HepG2 (cell line): ENCODE measurements around the gene GNAL. TPM values are rescaled to one million over a fixed set of nuclear protein-coding genes. Genes with fewer than 3 reads are reported as not detected.
A peak's percentile ranks its signal among the peaks of the same experiment; 100 is the strongest.

Source experiments
- ARNT ChIP-seq: fragments of 450-650 bp; IDR thresholded peaks from 2 replicates; pipeline ENCODE4 v1.6.1; 2017
- DMTF1 ChIP-seq: sonication (generic); formaldehyde crosslinking; IDR thresholded peaks from 2 replicates; pipeline ENCODE4 v1.4.0; 2020; ENCODE audit warnings: mild to moderate bottlenecking, missing genetic modification reagents
- GMEB2 ChIP-seq: IDR thresholded peaks from 2 replicates; pipeline ENCODE4 v1.6.1; 2016; ENCODE audit warnings: missing biosample characterization, missing genetic modification reagents, low read depth
- NAIF1 ChIP-seq: sonication (generic); formaldehyde crosslinking; IDR thresholded peaks from 2 replicates; pipeline ENCODE4 v1.5.0; 2020; ENCODE audit warnings: mild to moderate bottlenecking, missing genetic modification reagents, borderline replicate concordance
- SMARCC2 ChIP-seq: fragments of 450-650 bp; IDR thresholded peaks from 2 replicates; pipeline ENCODE4 v1.6.1; 2017; ENCODE audit warnings: antibody characterized with exemption, mild to moderate bottlenecking
- TFDP1 ChIP-seq: IDR thresholded peaks from 2 replicates; pipeline ENCODE4 v1.6.1; 2016; ENCODE audit warnings: missing compliant biosample characterization, missing genetic modification reagents, borderline replicate concordance
- TMF1 ChIP-seq: sonication (generic); formaldehyde crosslinking; IDR thresholded peaks from 2 replicates; pipeline ENCODE4 v1.8.1; 2022; ENCODE audit warnings: low read depth, missing genetic modification reagents
- XRCC5 ChIP-seq: fragments of 200-400 bp; formaldehyde crosslinking; optimal IDR thresholded peaks from 2 replicates; pipeline ENCODE3; 2017; ENCODE audit warnings: mild to moderate bottlenecking, low read length
- ZKSCAN1 ChIP-seq: fragments of 150-350 bp; IDR thresholded peaks from 2 replicates; pipeline ENCODE4 v1.6.1; 2014; ENCODE audit warnings: low read length
- ZNF670 ChIP-seq: sonication (generic); formaldehyde crosslinking; IDR thresholded peaks from 2 replicates; pipeline ENCODE4 v1.8.0; 2022; ENCODE audit warnings: mild to moderate bottlenecking, missing genetic modification reagents, borderline replicate concordance
- ZNF850 ChIP-seq: sonication (generic); formaldehyde crosslinking; conservative IDR thresholded peaks from 2 replicates; pipeline ENCODE4 v1.9.0; 2021; ENCODE audit warnings: mild to moderate bottlenecking, missing genetic modification reagents
- polyA plus RNA-seq, 8 experiments: library from polyadenylated mRNA; depleted of rRNA in 3 of 8; stranded (reverse) in 7 of 8; unstranded in 1 of 8; fragments of >200 nt; fragmentation: Illumina TruSeq in 4 of 8; extraction: Trizol in 4 of 8; gene quantifications; 2 replicates each; pipeline versions ENCODE4 v1.2.1 to v1.2.3, GENCODE V29; 2011 to 2016; ENCODE audit warnings: low read depth in 4 of 8, missing spikeins in 1 of 8, mixed read lengths in 1 of 8; ENCODE audit not compliant: insufficient read depth in 1 of 8
- total RNA-seq, 5 experiments: library from RNA; depleted of rRNA; stranded (reverse); fragments of >200 nt; fragmentation: Illumina TruSeq; extraction: Trizol; gene quantifications; 2 replicates each; pipeline ENCODE4 v1.2.3, GENCODE V29; 2016; ENCODE audit warnings: low read depth in 1 of 5
- TF ChIP-seq, protein P1 (sequence below): sonication (generic); formaldehyde crosslinking; IDR thresholded peaks from 2 replicates; pipeline ENCODE4 v1.5.0; 2020; ENCODE audit warnings: mild to moderate bottlenecking, missing genetic modification reagents
- TF ChIP-seq, protein P2 (sequence below): sonication (generic); formaldehyde crosslinking; IDR thresholded peaks from 2 replicates; pipeline ENCODE4 v1.5.0; 2020; ENCODE audit warnings: mild to moderate bottlenecking, missing genetic modification reagents
- TF ChIP-seq, protein P3 (sequence below): sonication (generic); formaldehyde crosslinking; IDR thresholded peaks from 2 replicates; pipeline ENCODE4 v1.5.0; 2020; ENCODE audit warnings: mild to moderate bottlenecking, missing genetic modification reagents

Gene GNAL
- total and polyA plus RNA-seq, 2 of the 13 experiments (the other 11 are each of a cell fraction or from before 2014, with no cell fraction given): 0.87 to 1.4 TPM

- TF ChIP-seq, protein P1, sequence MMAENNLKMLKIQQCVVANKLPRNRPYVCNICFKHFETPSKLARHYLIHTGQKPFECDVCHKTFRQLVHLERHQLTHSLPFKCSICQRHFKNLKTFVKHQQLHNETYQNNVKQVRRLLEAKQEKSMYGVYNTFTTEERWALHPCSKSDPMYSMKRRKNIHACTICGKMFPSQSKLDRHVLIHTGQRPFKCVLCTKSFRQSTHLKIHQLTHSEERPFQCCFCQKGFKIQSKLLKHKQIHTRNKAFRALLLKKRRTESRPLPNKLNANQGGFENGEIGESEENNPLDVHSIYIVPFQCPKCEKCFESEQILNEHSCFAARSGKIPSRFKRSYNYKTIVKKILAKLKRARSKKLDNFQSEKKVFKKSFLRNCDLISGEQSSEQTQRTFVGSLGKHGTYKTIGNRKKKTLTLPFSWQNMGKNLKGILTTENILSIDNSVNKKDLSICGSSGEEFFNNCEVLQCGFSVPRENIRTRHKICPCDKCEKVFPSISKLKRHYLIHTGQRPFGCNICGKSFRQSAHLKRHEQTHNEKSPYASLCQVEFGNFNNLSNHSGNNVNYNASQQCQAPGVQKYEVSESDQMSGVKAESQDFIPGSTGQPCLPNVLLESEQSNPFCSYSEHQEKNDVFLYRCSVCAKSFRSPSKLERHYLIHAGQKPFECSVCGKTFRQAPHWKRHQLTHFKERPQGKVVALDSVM: no peak
- TF ChIP-seq TFDP1 (CRISPR knock-in tag) (peak; percentile 3; the same call in 1 of the 2 replicates), GMEB2 (no peak), XRCC5 (peak; percentile 97), TMF1 (CRISPR knock-in tag) (no peak), SMARCC2 (no peak), ZNF670 (CRISPR knock-in tag) (no peak), ZKSCAN1 (peak; percentile 24; the same call in 1 of the 2 replicates), DMTF1 (CRISPR knock-in tag) (no peak), ARNT (no peak), ZNF850 (CRISPR knock-in tag) (no peak), NAIF1 (CRISPR knock-in tag) (no peak)
- TF ChIP-seq, protein P2, sequence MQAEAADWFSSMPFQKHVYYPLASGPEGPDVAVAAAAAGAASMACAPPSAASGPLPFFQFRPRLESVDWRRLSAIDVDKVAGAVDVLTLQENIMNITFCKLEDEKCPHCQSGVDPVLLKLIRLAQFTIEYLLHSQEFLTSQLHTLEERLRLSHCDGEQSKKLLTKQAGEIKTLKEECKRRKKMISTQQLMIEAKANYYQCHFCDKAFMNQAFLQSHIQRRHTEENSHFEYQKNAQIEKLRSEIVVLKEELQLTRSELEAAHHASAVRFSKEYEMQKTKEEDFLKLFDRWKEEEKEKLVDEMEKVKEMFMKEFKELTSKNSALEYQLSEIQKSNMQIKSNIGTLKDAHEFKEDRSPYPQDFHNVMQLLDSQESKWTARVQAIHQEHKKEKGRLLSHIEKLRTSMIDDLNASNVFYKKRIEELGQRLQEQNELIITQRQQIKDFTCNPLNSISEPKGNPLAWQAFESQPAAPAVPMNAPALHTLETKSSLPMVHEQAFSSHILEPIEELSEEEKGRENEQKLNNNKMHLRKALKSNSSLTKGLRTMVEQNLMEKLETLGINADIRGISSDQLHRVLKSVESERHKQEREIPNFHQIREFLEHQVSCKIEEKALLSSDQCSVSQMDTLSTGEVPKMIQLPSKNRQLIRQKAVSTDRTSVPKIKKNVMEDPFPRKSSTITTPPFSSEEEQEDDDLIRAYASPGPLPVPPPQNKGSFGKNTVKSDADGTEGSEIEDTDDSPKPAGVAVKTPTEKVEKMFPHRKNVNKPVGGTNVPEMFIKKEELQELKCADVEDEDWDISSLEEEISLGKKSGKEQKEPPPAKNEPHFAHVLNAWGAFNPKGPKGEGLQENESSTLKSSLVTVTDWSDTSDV (CRISPR knock-in tag): no peak
- TF ChIP-seq, protein P3, sequence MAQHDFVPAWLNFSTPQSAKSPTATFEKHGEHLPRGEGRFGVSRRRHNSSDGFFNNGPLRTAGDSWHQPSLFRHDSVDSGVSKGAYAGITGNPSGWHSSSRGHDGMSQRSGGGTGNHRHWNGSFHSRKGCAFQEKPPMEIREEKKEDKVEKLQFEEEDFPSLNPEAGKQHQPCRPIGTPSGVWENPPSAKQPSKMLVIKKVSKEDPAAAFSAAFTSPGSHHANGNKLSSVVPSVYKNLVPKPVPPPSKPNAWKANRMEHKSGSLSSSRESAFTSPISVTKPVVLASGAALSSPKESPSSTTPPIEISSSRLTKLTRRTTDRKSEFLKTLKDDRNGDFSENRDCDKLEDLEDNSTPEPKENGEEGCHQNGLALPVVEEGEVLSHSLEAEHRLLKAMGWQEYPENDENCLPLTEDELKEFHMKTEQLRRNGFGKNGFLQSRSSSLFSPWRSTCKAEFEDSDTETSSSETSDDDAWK (CRISPR knock-in tag): no peak
These were observed at the start of gene GNAL (continued) for GRCh38 chr18:11688972-11689668.
